Uterus (tissue), 2 donors: Measurements from ENCODE around the gene POLR2H.

Source experiments
- CTCF ChIP-seq, 4 experiments: fragments of 200-600 bp in 2 of 4; fragments of 450-650 bp in 2 of 4; sonication (generic) in 2 of 4; IDR thresholded peaks; one replicate each; pipeline ENCODE4 v1.5.1; 2016 to 2019; ENCODE audit warnings: antibody characterized with exemption in 4 of 4, mild to moderate bottlenecking in 2 of 4, moderate library complexity in 1 of 4
- POLR2A ChIP-seq, 2 donors: fragments of 450-650 bp; IDR thresholded peaks; one replicate each; pipeline ENCODE4 v1.6.1; 2016; ENCODE audit warnings: antibody characterized with exemption in 2 of 2, mild to moderate bottlenecking in 1 of 2, moderate library complexity in 1 of 2

DNA sequence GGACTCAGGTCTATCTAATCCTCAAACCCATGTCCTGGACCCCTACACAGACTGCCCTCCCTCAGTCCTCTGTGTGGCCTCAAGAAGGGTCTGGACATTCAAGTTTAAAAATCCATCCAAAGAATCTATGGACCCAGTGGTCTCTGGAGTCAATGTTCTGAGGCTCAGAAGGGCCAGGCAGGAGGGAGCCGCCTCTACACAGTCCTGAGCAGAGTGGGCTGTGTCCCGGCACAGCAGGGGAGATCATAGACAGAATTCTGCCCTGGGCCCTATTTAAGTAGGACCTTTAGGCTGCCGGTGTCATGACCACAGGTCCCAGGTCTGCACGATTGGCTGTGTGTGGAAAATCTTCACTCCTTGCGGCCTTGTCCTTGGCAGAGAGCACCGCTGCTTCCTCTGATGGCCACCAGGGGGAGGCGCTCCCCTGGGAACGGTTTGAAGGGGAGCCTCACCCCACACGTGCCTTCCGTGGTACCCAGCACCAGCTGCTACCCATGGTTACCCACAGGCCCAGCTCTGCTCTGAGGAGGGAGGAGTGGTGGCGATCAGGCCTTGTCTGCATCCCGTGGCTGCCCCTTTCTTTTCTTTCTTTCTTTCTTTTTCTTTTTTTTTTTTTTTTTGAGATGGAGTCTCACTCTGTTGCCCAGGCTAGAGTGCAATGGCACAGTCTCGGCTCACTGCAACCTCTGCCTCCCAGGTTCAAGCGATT lies 56.3 kb downstream of the POLR2H start:
- TF ChIP-seq CTCF (IDR thresholded peaks at IDR 0.05) (peak; percentile 56 to 84 (median 78)), POLR2A (IDR thresholded peaks at IDR 0.05) (no peak)
